Mesodermal cell (in vitro differentiated cells): ENCODE results near the gene HDX.

ENCODE experiments used
- H3K27ac ChIP-seq: 2 replicates; pipeline ENCODE4 v1.7.0; 2013; ENCODE audit warnings: mild to moderate bottlenecking, low read depth, low read length, moderate library complexity; ENCODE audit not compliant: severe bottlenecking
- H3K36me3 ChIP-seq: 2 replicates; pipeline ENCODE4 v1.7.1; 2013; ENCODE audit warnings: mild to moderate bottlenecking, low read length, moderate library complexity; ENCODE audit not compliant: control insufficient read depth, insufficient read depth
- H3K4me1 ChIP-seq: one replicate; pipeline ENCODE4 v1.7.1; 2013; ENCODE audit warnings: mild to moderate bottlenecking, low read length; ENCODE audit not compliant: insufficient read depth, control insufficient read depth, poor library complexity, severe bottlenecking
- H3K4me3 ChIP-seq: 2 replicates; pipeline ENCODE4 v1.7.0; 2013; ENCODE audit warnings: low read length, control low read depth, mild to moderate bottlenecking; ENCODE audit not compliant: insufficient read depth, poor library complexity, severe bottlenecking; ENCODE audit errors: extremely low read depth
- H3K9me3 ChIP-seq: 2 replicates; pipeline ENCODE4 v1.7.1; 2013; ENCODE audit warnings: mild to moderate bottlenecking, low read length, moderate library complexity; ENCODE audit not compliant: control insufficient read depth
- WGBS, 2 experiments: methylation state at CpG; one replicate each; pipeline ENCODE4 v1.1.5; 2013; ENCODE audit warnings: missing lambda C conversion rate in 2 of 2; ENCODE audit not compliant: insufficient coverage in 2 of 2; 5-methylcytosine and 5-hydroxymethylcytosine counted together

Gene HDX

GRCh38 chrX:84467898-84468297 lies 34.4 kb downstream of the HDX start:
- no peaks in the 10 kb centered on the region for H3K4me1 ChIP-seq
- no peak overlapping the region for H3K4me3 ChIP-seq
- H3K36me3 ChIP-seq, result peaks cover 6% of the 10 kb centered on the region
- WGBS, 2 experiments, result no CpG with 5 or more reads among the region's 1 CpG
- no peaks in the 10 kb centered on the region for H3K9me3 ChIP-seq
- no peak overlapping the region for H3K27ac ChIP-seq

GRCh38 chrX:84453351-84454246 lies 48.7 kb downstream of the HDX start:
- WGBS, 2 experiments, result 86% methylated on average over 1 of the region's 2 CpGs; no CpG with 5 or more reads in 1 of the 2 experiments
- H3K4me1 ChIP-seq, result no peaks in the 10 kb centered on the region
- no peaks in the 10 kb centered on the region for H3K9me3 ChIP-seq
- no peak overlapping the region for H3K27ac ChIP-seq
- no peak overlapping the region for H3K4me3 ChIP-seq
- H3K36me3 ChIP-seq, result no peaks in the 10 kb centered on the region

GRCh38 chrX:84441143-84441542 lies 61.1 kb downstream of the HDX start:
- Histone ChIP-seq H3K27ac (no peak overlapping the region), H3K4me3 (no peak overlapping the region), H3K36me3 (peaks cover 6% of the 10 kb centered on the region), H3K9me3 (peaks cover 3% of the 10 kb centered on the region), H3K4me1 (no peaks in the 10 kb centered on the region)
- WGBS, 2 experiments, result no CpG with 5 or more reads among the region's 1 CpG

GRCh38 chrX:84415140-84415539 lies 87.1 kb downstream of the HDX start:
- no peaks in the 10 kb centered on the region for H3K9me3 ChIP-seq
- no peak overlapping the region for H3K27ac ChIP-seq
- H3K4me1 ChIP-seq, result no peaks in the 10 kb centered on the region
- no peaks in the 10 kb centered on the region for H3K36me3 ChIP-seq
- no peak overlapping the region for H3K4me3 ChIP-seq

GRCh38 chrX:84363663-84364062 lies 138.6 kb downstream of the HDX start:
- no CpG with 5 or more reads among the region's 1 CpG for WGBS, 2 experiments
- Histone ChIP-seq H3K9me3 (no peaks in the 10 kb centered on the region), H3K36me3 (no peaks in the 10 kb centered on the region), H3K4me3 (no peak overlapping the region), H3K27ac (no peak overlapping the region), H3K4me1 (no peaks in the 10 kb centered on the region)

GRCh38 chrX:84363051-84363450 lies 139.2 kb downstream of the HDX start:
- Histone ChIP-seq H3K4me3 (no peak overlapping the region), H3K36me3 (no peaks in the 10 kb centered on the region), H3K27ac (no peak overlapping the region), H3K4me1 (no peaks in the 10 kb centered on the region), H3K9me3 (no peaks in the 10 kb centered on the region)
- no CpG with 5 or more reads among the region's 3 CpGs for WGBS, 2 experiments

- 100% methylated on average over 1 of the region's 3 CpGs; no CpG with 5 or more reads in 1 of the 2 experiments for WGBS, 2 experiments
- H3K36me3 ChIP-seq, result no peaks in the 10 kb centered on the region
- H3K4me3 ChIP-seq, result no peak overlapping the region
- H3K27ac ChIP-seq, result no peak overlapping the region
- no peaks in the 10 kb centered on the region for H3K9me3 ChIP-seq
- no peaks in the 10 kb centered on the region for H3K4me1 ChIP-seq
These were observed 139.9 kb downstream of the HDX start for GRCh38 chrX:84362184-84362838.

- Histone ChIP-seq H3K27ac (no peak overlapping the region), H3K4me1 (no peaks in the 10 kb centered on the region), H3K36me3 (no peaks in the 10 kb centered on the region), H3K9me3 (no peaks in the 10 kb centered on the region), H3K4me3 (no peak overlapping the region)
- WGBS, 2 experiments, result no CpG with 5 or more reads among the region's 1 CpG
These were observed 144.0 kb downstream of the HDX start for GRCh38 chrX:84358271-84358670.

- no peak overlapping the region for H3K4me3 ChIP-seq
- H3K9me3 ChIP-seq, result no peaks in the 10 kb centered on the region
- H3K4me1 ChIP-seq, result no peaks in the 10 kb centered on the region
These were observed 145.0 kb downstream of the HDX start for GRCh38 chrX:84357296-84357695.

GRCh38 chrX:84340968-84341367 lies 161.3 kb downstream of the HDX start:
- Histone ChIP-seq H3K4me1 (no peaks in the 10 kb centered on the region), H3K27ac (no peak overlapping the region), H3K4me3 (no peak overlapping the region), H3K36me3 (no peaks in the 10 kb centered on the region), H3K9me3 (no peaks in the 10 kb centered on the region)
- WGBS, 2 experiments, result no CpG with 5 or more reads among the region's 1 CpG

More at GRCh38 chrX:84357296-84357695, 145.0 kb downstream of the HDX start:
- Histone ChIP-seq H3K27ac (no peak overlapping the region), H3K36me3 (no peaks in the 10 kb centered on the region)
